Parathyroid adenoma (tissue), 2 donors: ENCODE measurements around the gene YY1.
A peak's percentile ranks its signal among the peaks of the same experiment; 100 is the strongest.
"Not testable (repeated sequence)": the region's sequence is repeated elsewhere in the genome, so short reads cannot be mapped to it uniquely, and the experiment has no call there.

Experiments
- H2AFZ ChIP-seq: fragments of 300-600 bp; sonication (generic); one replicate; pipeline ENCODE4 v1.7.0; 2017; ENCODE audit warnings: antibody characterized with exemption, mild to moderate bottlenecking
- H3K27ac ChIP-seq: fragments of 300-600 bp; sonication (generic); one replicate; pipeline ENCODE4 v1.7.0; 2017
- H3K27me3 ChIP-seq: fragments of 300-600 bp; sonication (generic); one replicate; pipeline ENCODE4 v1.7.0; 2017; ENCODE audit warnings: low read length; ENCODE audit not compliant: control insufficient read depth, insufficient read depth
- H3K36me3 ChIP-seq: fragments of 300-600 bp; sonication (generic); one replicate; pipeline ENCODE4 v1.7.0; 2017; ENCODE audit warnings: low read length; ENCODE audit not compliant: control insufficient read depth, insufficient read depth
- H3K4me1 ChIP-seq: fragments of 300-600 bp; sonication (generic); one replicate; pipeline ENCODE4 v1.7.0; 2017; ENCODE audit warnings: control low read depth
- H3K4me2 ChIP-seq: fragments of 300-600 bp; sonication (generic); one replicate; pipeline ENCODE4 v1.7.0; 2017; ENCODE audit warnings: low read length
- H3K4me3 ChIP-seq: fragments of 300-600 bp; sonication (generic); one replicate; pipeline ENCODE4 v1.7.0; 2017; ENCODE audit warnings: low read depth, low read length
- H3K79me2 ChIP-seq: fragments of 300-600 bp; sonication (generic); one replicate; pipeline ENCODE4 v1.7.0; 2017; ENCODE audit warnings: control low read depth
- H3K9ac ChIP-seq: fragments of 300-600 bp; sonication (generic); one replicate; pipeline ENCODE4 v1.7.0; 2017; ENCODE audit warnings: mild to moderate bottlenecking
- H3K9me3 ChIP-seq: fragments of 300-600 bp; sonication (generic); one replicate; pipeline ENCODE4 v1.7.0; 2017; ENCODE audit warnings: low read length; ENCODE audit not compliant: control insufficient read depth
- CTCF ChIP-seq: fragments of 300-600 bp; sonication (generic); IDR thresholded peaks from one replicate; pipeline ENCODE4 v1.7.0; 2017; ENCODE audit warnings: antibody characterized with exemption, mild to moderate bottlenecking
- donor health status: primary hyperparathyroidism.

The YY1 gene

GRCh38 chr14:100282766-100283419 lies 43.9 kb downstream of the YY1 start:
- Histone ChIP-seq H3K4me3 (no peak overlapping the region), H3K36me3 (no peaks in the 10 kb centered on the region), H3K9me3 (no peaks in the 10 kb centered on the region), H2AFZ (no peak overlapping the region), H3K4me1 (peaks cover 2% of the 10 kb centered on the region), H3K27me3 (no peaks in the 10 kb centered on the region), H3K79me2 (peaks cover 29% of the 10 kb centered on the region), H3K9ac (no peak overlapping the region), H3K4me2 (no peak overlapping the region), H3K27ac (no peak overlapping the region)
- TF ChIP-seq CTCF = no peak

DNA sequence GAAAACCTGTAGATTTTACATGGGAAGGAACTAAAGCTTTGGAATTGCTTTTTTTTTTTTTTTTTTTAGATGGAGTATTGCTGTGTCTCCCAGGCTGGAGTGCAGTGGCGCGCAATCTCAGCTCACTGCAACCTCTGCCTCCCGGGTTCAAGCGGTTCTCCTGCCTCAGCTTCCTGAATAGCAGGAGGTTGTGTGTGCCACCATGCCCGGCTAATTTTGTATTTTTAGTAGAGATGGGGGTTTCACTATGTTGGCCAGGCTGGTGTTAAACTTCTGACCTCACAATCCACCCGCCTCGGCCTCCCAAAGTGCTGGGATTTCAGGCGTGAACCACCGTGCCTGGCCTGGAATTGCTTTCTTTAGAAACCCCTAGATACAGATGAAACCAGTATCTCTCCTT lies 44.5 kb downstream of the YY1 start:
- H3K79me2 ChIP-seq = peaks cover 26% of the 10 kb centered on the region
- not testable (repeated sequence) for H3K36me3 ChIP-seq, H3K27ac ChIP-seq, H3K9me3 ChIP-seq, H3K4me1 ChIP-seq, H3K4me2 ChIP-seq, H2AFZ ChIP-seq, H3K27me3 ChIP-seq, H3K9ac ChIP-seq, H3K4me3 ChIP-seq

DNA sequence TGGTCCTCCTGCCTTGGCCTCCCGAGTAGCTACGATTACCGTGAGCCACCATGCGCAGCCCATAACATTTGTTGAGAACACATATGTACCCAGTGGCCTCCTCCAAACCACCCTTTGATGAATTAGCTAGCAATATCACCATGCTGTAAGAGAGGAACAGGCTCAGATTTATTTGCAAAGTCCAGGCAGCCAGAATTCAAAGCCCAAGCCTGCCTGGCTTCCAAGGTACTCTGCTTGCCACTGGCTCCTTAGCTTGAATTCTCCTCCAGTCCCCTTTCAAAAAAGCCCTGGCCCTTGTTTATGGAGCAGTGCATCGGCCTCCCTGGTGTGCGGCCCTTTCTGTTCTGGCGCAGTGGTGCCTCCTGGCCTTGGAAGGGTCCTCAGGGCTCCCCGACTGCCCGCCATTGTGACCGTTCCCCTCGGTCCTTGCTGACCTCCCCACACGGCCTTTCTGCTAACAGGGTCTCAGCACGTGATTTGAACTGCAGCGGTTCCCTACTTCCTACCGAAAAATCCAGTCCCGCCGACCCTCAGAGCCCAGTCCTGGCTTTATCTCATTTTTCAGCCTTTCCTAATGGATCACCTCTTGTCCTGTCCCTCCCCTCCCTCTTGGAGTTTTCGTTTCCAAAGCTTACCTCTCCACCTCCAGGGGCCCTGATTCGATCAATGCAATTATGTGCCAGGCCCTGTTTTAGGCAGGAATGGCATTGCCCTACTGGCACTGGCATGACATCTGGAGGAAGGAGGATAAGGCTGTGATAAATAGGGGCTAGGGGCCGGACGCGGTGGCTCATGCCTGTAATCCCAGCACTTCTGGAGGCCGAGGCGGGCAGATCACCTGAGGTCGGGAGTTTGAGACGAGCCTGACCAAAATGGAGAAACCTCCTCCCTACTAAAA lies 45.3 kb downstream of the YY1 start:
- H3K27me3 ChIP-seq = no peaks in the 10 kb centered on the region
- peaks cover 20% of the 10 kb centered on the region for H3K79me2 ChIP-seq
- H3K36me3 ChIP-seq = no peaks in the 10 kb centered on the region
- peaks cover 2% of the 10 kb centered on the region for H3K4me1 ChIP-seq
- no peak for TF ChIP-seq CTCF
- H3K9me3 ChIP-seq = no peaks in the 10 kb centered on the region
- H2AFZ ChIP-seq = peak overlapping the region; percentile 92
- H3K9ac ChIP-seq = no peak overlapping the region
- H3K4me2 ChIP-seq = peak overlapping the region; percentile 91
- no peak overlapping the region for H3K27ac ChIP-seq
- no peak overlapping the region for H3K4me3 ChIP-seq

DNA sequence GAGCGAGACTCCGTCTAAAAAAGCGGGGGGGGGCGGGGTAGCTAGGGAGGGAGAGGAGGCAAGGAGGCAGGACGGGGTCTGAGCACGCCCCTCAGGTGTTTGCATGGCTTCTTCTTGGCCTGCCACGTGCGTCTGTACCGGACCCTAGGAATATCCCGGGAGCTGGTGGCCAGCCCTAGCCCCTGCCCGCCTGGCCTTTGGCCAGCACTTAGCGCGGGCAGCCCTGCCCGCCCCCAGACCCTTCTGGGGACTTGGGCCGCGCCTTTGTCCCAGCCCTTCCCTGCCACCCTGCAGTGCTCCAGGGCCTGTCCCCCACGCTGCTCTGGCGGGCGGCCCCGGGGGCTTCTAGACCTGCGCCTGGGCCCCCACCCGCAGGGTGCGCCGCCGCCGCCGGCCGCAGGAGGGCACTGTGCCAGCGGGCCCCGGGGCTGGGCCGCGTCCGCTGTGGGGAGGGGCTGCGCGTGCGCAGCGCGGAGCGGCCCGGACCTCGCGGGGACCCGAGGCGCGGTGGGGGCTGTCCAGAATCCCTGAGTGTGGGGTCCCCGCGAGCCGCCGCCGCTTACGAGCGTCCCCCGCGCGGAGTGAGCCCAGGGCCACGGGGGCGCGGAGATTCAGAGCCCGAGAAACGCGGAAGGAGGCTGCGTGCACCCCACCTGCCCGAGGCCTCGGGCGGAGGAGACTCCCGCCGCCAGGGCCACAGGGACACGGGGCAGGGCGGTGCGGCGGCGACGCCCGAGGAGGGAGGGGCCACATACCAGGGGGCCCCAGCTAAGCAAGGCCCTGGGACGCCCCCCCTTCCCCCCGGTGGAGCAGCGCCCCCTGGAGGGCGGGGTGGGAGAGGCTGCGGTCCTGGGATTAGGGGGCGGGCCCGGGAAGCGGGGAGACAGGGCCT lies 46.3 kb downstream of the YY1 start:
- peak overlapping the region; percentile 91 for H3K4me2 ChIP-seq
- H3K9ac ChIP-seq = peak overlapping the region; percentile 63
- H3K4me3 ChIP-seq = peak overlapping the region; percentile 72
- H3K36me3 ChIP-seq = no peaks in the 10 kb centered on the region
- H3K27ac ChIP-seq = peak overlapping the region; percentile 73
- peak; percentile 79 for TF ChIP-seq CTCF
- no peaks in the 10 kb centered on the region for H3K27me3 ChIP-seq
- H2AFZ ChIP-seq = peak overlapping the region; percentile 92
- H3K9me3 ChIP-seq = no peaks in the 10 kb centered on the region
- peaks cover 12% of the 10 kb centered on the region for H3K79me2 ChIP-seq
- peaks cover 2% of the 10 kb centered on the region for H3K4me1 ChIP-seq

- no peak for TF ChIP-seq CTCF
- Histone ChIP-seq H3K4me3 (peak overlapping the region; percentile 72), H3K4me1 (peaks cover 2% of the 10 kb centered on the region), H3K27ac (no peak overlapping the region), H2AFZ (peak overlapping the region; percentile 92), H3K79me2 (peaks cover 14% of the 10 kb centered on the region), H3K27me3 (no peaks in the 10 kb centered on the region), H3K36me3 (no peaks in the 10 kb centered on the region), H3K9ac (no peak overlapping the region), H3K4me2 (peak overlapping the region; percentile 91), H3K9me3 (no peaks in the 10 kb centered on the region)
These were observed 47.0 kb downstream of the YY1 start for GRCh38 chr14:100285913-100286400.
